GM12874 (cell line): ENCODE measurements around the gene EYS.

Experiments used
- CTCF ChIP-seq: IDR thresholded peaks from 2 replicates; pipeline ENCODE4 v1.5.1; 2011; ENCODE audit warnings: low read depth, mild to moderate bottlenecking, control low read depth, low read length, moderate library complexity; ENCODE audit not compliant: insufficient read depth

The EYS gene

GRCh38 chr6:64121011-64121565, 1585.9 kb downstream of the EYS start:
- no peak for TF ChIP-seq CTCF

- TF ChIP-seq CTCF: no peak
Observed at GRCh38 chr6:64113704-64114103, 1593.3 kb downstream of the EYS start.

DNA sequence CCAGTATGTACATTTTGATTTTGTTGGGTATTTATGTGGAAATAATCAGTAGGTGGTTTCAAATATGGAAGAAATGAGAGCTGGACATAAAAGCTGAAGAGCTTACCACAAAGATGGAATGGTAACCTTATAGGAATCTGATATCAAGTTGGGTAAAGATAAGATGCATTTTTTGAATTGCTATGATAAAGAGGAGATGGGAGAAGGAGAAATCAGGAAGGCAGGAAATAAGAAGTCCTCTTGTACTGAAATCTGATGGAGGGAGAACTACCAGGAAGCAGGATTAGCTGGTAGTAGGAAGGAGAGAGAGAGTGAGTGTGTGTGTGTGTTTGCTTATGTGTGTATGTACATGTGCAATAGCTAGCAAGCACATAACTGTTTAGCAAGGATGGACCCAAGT, 1603.0 kb downstream of the EYS start:
- TF ChIP-seq CTCF: no peak

DNA sequence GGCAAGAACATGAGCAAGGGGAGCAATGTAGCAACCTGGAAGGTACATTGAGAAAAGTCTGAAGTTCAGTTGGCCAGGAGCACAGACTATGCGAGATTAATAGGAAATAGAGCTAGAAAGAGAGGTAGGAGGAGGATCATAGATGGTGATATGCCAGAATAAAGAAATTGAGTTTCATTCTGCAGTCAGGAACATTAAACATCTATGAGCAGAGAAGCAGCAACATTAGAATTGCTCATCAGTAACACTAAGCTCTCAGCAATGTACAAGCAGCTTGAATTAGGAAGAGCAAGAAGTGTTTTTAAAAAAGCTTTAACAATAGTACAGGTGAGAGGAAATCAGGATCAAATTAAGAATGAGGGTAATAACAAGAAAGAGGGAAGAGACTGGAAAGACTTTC, 1603.5 kb downstream of the EYS start:
- no peak for TF ChIP-seq CTCF

DNA sequence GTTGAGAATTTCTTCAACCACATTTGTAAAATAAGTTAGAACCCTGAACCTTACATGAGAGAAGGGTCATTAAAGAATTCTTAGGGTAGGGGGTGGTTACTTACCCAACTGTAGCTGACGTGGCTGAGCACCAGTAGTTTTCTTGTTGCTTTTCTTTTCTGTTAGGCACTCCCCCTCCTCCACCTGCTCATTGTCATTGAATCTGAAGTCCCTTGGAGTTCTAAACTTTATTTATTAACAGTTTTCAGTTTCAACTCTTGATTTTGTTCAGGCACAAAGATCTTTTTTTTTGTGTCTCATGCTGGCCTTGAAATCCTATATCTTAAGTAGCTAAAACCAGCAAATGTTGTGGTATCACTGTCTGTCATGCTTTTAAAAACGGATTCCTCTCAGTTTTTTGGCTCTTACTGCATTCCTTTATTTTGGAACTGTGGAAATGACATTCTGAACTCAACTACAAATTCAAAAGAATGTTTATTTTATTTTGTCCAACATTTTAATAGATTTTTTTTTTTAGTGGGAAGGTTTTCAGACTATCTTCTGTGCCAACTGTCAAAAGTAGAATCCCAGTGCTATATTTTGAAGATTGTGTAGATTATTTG, 1606.2 kb downstream of the EYS start:
- no peak for TF ChIP-seq CTCF

- no peak for TF ChIP-seq CTCF
Observed at GRCh38 chr6:64090352-64090751, 1616.7 kb downstream of the EYS start.

DNA sequence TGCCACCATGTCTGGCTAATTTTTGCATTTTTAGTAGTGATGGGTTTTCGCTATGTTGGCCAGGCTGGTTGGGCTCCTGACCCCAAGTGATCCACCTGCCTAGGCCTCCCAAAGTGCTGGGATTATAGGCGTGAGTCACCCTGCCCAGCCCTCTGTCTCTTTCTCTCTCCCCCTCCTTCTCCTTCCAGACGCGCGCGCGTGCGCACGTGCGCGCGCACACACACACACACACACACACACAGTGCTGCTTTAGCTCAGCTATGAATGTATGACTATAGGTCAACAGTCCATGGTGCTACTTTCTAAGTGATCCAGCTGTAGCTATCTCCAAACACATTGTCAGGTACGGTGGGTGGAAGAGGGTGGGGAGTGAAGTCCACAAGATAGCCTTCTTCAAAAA, 1621.9 kb downstream of the EYS start:
- TF ChIP-seq CTCF: no peak
